ENCODE measurements around the gene FSTL3. TPM values are rescaled to one million over a fixed set of nuclear protein-coding genes. Genes with fewer than 3 reads are reported as not detected.

FSTL3 gene
- total and polyA plus RNA-seq, 2 of the 13 experiments (the other 11 are each of a cell fraction or from before 2014, with no cell fraction given) = 13.5 to 15.6 TPM

- TF ChIP-seq HES4 (CRISPR knock-in tag; IDR thresholded peaks at IDR 0.05; ENCODE audit: borderline replicate concordance) (peak; percentile 90), POLR2AphosphoS5 (IDR thresholded peaks at IDR 0.05; ENCODE audit: low read depth, low read length) (peak; percentile 56; the same call in 1 of the 2 replicates), ZZZ3 (CRISPR knock-in tag; IDR thresholded peaks at IDR 0.05; ENCODE audit: borderline replicate concordance) (no peak), CCDC6 (CRISPR knock-in tag; IDR thresholded peaks at IDR 0.05) (peak; percentile 74; the same call in 1 of the 2 replicates), MEIS2 (CRISPR knock-in tag; IDR thresholded peaks at IDR 0.05) (peak; percentile 30; the same call in 1 of the 2 replicates), ZFP91 (CRISPR knock-in tag; IDR thresholded peaks at IDR 0.05; ENCODE audit: borderline replicate concordance) (no peak), HCFC1 (IDR thresholded peaks at IDR 0.05; ENCODE audit: low read depth, low read length) (no peak), PAXIP1 (CRISPR knock-in tag; conservative IDR thresholded peaks at IDR 0.05) (no peak), IKZF1 (IDR thresholded peaks at IDR 0.05) (no peak), ZBTB21 (CRISPR knock-in tag; IDR thresholded peaks at IDR 0.05) (0 out of 2 replicates have a peak, but pooled peaks have one; percentile 5), ZNF616 (CRISPR knock-in tag; IDR thresholded peaks at IDR 0.05; ENCODE audit: low read depth) (0 out of 2 replicates have a peak, but pooled peaks have one; percentile 61), ZNF747 (CRISPR knock-in tag; IDR thresholded peaks at IDR 0.05; ENCODE audit: borderline replicate concordance) (0 out of 2 replicates have a peak, but pooled peaks have one; percentile 22), KDM5A (IDR thresholded peaks at IDR 0.05; ENCODE audit: borderline replicate concordance, low read length) (peak; percentile 41; the same call in 1 of the 2 replicates), CHD2 (IDR thresholded peaks at IDR 0.05; ENCODE audit: low read depth, low read length) (no peak), NCOR1 (IDR thresholded peaks at IDR 0.05; ENCODE audit: borderline replicate concordance, low read length) (0 out of 2 replicates have a peak, but pooled peaks have one; percentile 37)
- TF ChIP-seq, protein P1, sequence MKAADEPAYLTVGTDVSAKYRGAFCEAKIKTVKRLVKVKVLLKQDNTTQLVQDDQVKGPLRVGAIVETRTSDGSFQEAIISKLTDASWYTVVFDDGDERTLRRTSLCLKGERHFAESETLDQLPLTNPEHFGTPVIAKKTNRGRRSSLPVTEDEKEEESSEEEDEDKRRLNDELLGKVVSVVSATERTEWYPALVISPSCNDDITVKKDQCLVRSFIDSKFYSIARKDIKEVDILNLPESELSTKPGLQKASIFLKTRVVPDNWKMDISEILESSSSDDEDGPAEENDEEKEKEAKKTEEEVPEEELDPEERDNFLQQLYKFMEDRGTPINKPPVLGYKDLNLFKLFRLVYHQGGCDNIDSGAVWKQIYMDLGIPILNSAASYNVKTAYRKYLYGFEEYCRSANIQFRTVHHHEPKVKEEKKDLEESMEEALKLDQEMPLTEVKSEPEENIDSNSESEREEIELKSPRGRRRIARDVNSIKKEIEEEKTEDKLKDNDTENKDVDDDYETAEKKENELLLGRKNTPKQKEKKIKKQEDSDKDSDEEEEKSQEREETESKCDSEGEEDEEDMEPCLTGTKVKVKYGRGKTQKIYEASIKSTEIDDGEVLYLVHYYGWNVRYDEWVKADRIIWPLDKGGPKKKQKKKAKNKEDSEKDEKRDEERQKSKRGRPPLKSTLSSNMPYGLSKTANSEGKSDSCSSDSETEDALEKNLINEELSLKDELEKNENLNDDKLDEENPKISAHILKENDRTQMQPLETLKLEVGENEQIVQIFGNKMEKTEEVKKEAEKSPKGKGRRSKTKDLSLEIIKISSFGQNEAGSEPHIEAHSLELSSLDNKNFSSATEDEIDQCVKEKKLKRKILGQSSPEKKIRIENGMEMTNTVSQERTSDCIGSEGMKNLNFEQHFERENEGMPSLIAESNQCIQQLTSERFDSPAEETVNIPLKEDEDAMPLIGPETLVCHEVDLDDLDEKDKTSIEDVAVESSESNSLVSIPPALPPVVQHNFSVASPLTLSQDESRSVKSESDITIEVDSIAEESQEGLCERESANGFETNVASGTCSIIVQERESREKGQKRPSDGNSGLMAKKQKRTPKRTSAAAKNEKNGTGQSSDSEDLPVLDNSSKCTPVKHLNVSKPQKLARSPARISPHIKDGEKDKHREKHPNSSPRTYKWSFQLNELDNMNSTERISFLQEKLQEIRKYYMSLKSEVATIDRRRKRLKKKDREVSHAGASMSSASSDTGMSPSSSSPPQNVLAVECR (CRISPR knock-in tag; IDR thresholded peaks at IDR 0.05; ENCODE audit: borderline replicate concordance) = peak; percentile 56; the same call in 1 of the 2 replicates
Observed at GRCh38 chr19:680287-681028, 4.3 kb downstream of the FSTL3 start (continued).

Measured in HepG2 (cell line).